WERI-Rb-1 (cell line): ENCODE data around the gene SHOC2.

Experiments used
- DNase-seq: peaks from one replicate; pipeline ENCODE4 v3.0.0-alpha.2; 2020
- H3K27ac ChIP-seq: fragments of 250-450 bp; sonication (Bioruptor Pico); 2 replicates; pipeline ENCODE4 v1.5.1; 2020; ENCODE audit warnings: mild to moderate bottlenecking, moderate library complexity
- H3K27me3 ChIP-seq: fragments of 250-450 bp; sonication (Bioruptor Pico); 2 replicates; pipeline ENCODE4 v1.5.1; 2021; ENCODE audit warnings: mild to moderate bottlenecking, low read depth, moderate library complexity; ENCODE audit not compliant: insufficient read depth, severe bottlenecking
- H3K36me3 ChIP-seq: fragments of 250-450 bp; sonication (Bioruptor Pico); 2 replicates; pipeline ENCODE4 v1.5.1; 2020; ENCODE audit warnings: mild to moderate bottlenecking, moderate library complexity
- H3K4me3 ChIP-seq: 2 replicates; pipeline ENCODE4 v1.5.1; 2011; ENCODE audit warnings: low read depth, mild to moderate bottlenecking, control low read depth, low read length
- H3K9me3 ChIP-seq: fragments of 250-450 bp; sonication (Bioruptor Pico); 2 replicates; pipeline ENCODE4 v1.5.1; 2021; ENCODE audit warnings: mild to moderate bottlenecking, moderate library complexity; ENCODE audit not compliant: severe bottlenecking
- CTCF ChIP-seq: IDR thresholded peaks from 2 replicates; pipeline ENCODE4 v1.5.1; 2011; ENCODE audit warnings: low read depth, mild to moderate bottlenecking, control low read depth, inconsistent platforms, low read length

Gene SHOC2

GRCh38 chr10:110916554-110917346 lies 2.7 kb upstream of the SHOC2 start:
- no peak for TF ChIP-seq CTCF
- no peak overlapping the region for H3K4me3 ChIP-seq
- no peaks in the 10 kb centered on the region for H3K9me3 ChIP-seq
- peaks cover 2% of the 10 kb centered on the region; the same call in 1 of the 2 replicates for H3K36me3 ChIP-seq
- H3K27ac ChIP-seq: no peak overlapping the region
- H3K27me3 ChIP-seq: no peaks in the 10 kb centered on the region
- no peak for DNase-seq

- Histone ChIP-seq H3K27ac (peak overlapping the region; percentile 95), H3K4me3 (peak overlapping the region; percentile 87), H3K36me3 (peaks cover 2% of the 10 kb centered on the region; the same call in 1 of the 2 replicates), H3K27me3 (no peaks in the 10 kb centered on the region), H3K9me3 (no peaks in the 10 kb centered on the region)
- DNase-seq: peak; percentile 96
- TF ChIP-seq CTCF: no peak
Observed at GRCh38 chr10:110918269-110918642, 1.1 kb upstream of the SHOC2 start.

- no peaks in the 10 kb centered on the region for H3K27me3 ChIP-seq
- no peaks in the 10 kb centered on the region for H3K9me3 ChIP-seq
- peak within 1 kb of the TSS; percentile 87 for H3K4me3 ChIP-seq
- DNase-seq: no peak
- peaks cover 2% of the 10 kb centered on the region; the same call in 1 of the 2 replicates for H3K36me3 ChIP-seq
- TF ChIP-seq CTCF: no peak
- peak within 1 kb of the TSS; percentile 95 for H3K27ac ChIP-seq
Observed at GRCh38 chr10:110918643-110919348, 608 bp upstream of the SHOC2 start, which contains the start of gene BBIP1. BBIP1 (minus strand) TSS chr10:110919180; CDS start chr10:110918157, 1,023 bp downstream.

GRCh38 chr10:110919971-110920881 lies 822 bp downstream of the SHOC2 start:
- no peak for TF ChIP-seq CTCF
- H3K36me3 ChIP-seq: peaks cover 2% of the 10 kb centered on the region; the same call in 1 of the 2 replicates
- peak; percentile 46 for DNase-seq
- H3K4me3 ChIP-seq: peak overlapping the region; percentile 87
- H3K9me3 ChIP-seq: no peaks in the 10 kb centered on the region
- peak overlapping the region; percentile 89 for H3K27ac ChIP-seq
- H3K27me3 ChIP-seq: no peaks in the 10 kb centered on the region

- no peak overlapping the region for H3K27ac ChIP-seq
- H3K36me3 ChIP-seq: no peaks in the 10 kb centered on the region
- H3K9me3 ChIP-seq: no peaks in the 10 kb centered on the region
- no peak overlapping the region for H3K4me3 ChIP-seq
- no peaks in the 10 kb centered on the region for H3K27me3 ChIP-seq
- DNase-seq: no peak
- TF ChIP-seq CTCF: no peak
Observed at GRCh38 chr10:110923856-110924493, 4.6 kb downstream of the SHOC2 start.
